Stimulated activated CD4-positive, alpha-beta T cell treated with anti-CD3 and anti-CD28 coated beads, TNF-alpha, amount 100 ng/mL, for 24 hours (primary cell): Measurements from ENCODE around the gene DHRS1.
A peak's percentile ranks its signal among the peaks of the same experiment; 100 is the strongest.

Source experiments
- DNase-seq, 3 experiments: peaks; one replicate each; pipeline ENCODE4 v3.0.0-alpha.2; 2020; ENCODE audit warnings: low read depth in 3 of 3

The DHRS1 gene

GRCh38 chr14:24327914-24328313, 28.3 kb upstream of the DHRS1 start:
- peak in 1 of 3 experiments; percentile 28 for DNase-seq

- DNase-seq: no peak
These were observed 27.7 kb upstream of the DHRS1 start for GRCh38 chr14:24327303-24327702.

- no peak for DNase-seq
These were observed 26.4 kb upstream of the DHRS1 start for GRCh38 chr14:24325963-24326362.

GRCh38 chr14:24325041-24325530, 25.5 kb upstream of the DHRS1 start:
- no peak for DNase-seq

- no peak for DNase-seq
These were observed 24.4 kb upstream of the DHRS1 start for GRCh38 chr14:24324024-24324423.

GRCh38 chr14:24323341-24323740, 23.8 kb upstream of the DHRS1 start:
- no peak for DNase-seq

GRCh38 chr14:24322672-24323071, 23.1 kb upstream of the DHRS1 start:
- DNase-seq: no peak

- no peak for DNase-seq
These were observed 21.8 kb upstream of the DHRS1 start for GRCh38 chr14:24321212-24321975.

- DNase-seq: no peak
These were observed 17.8 kb upstream of the DHRS1 start for GRCh38 chr14:24317141-24317928.

- no peak for DNase-seq
These were observed 17.0 kb upstream of the DHRS1 start for GRCh38 chr14:24316597-24316950.

- DNase-seq: no peak
These were observed 16.4 kb upstream of the DHRS1 start for GRCh38 chr14:24315807-24316596.

- DNase-seq: no peak
These were observed 15.7 kb upstream of the DHRS1 start for GRCh38 chr14:24315243-24315806.

- DNase-seq: no peak
These were observed 15.0 kb upstream of the DHRS1 start for GRCh38 chr14:24314377-24315193.

GRCh38 chr14:24313913-24314312, 14.3 kb upstream of the DHRS1 start:
- DNase-seq: no peak

- no peak for DNase-seq
These were observed 13.3 kb upstream of the DHRS1 start for GRCh38 chr14:24312736-24313507.

GRCh38 chr14:24311837-24312615, 12.4 kb upstream of the DHRS1 start:
- no peak for DNase-seq

GRCh38 chr14:24310646-24311604, 11.3 kb upstream of the DHRS1 start, which contains the start of gene LTB4R:
Gene LTB4R, plus strand, starts transcription at chr14:24311502. Its CDS starts 4,150 bp downstream, at chr14:24315652.
- peak in 1 of 3 experiments; percentile 59 for DNase-seq

GRCh38 chr14:24310265-24310645, 10.7 kb upstream of the DHRS1 start:
- DNase-seq: no peak
